HCT116 (cell line): Measurements from ENCODE around the gene KLK15. TPM values are rescaled to one million over a fixed set of nuclear protein-coding genes. Genes with fewer than 3 reads are reported as not detected.

Experiments
- ATAC-seq: fragments of 200-7000 bp; cut with Tn5 transposase; 2 replicates; pipeline ENCODE4 v1.9.1; 2020; ENCODE audit warnings: mild to moderate bottlenecking, moderate library complexity
- BruUV-seq: library from RNA; stranded (reverse); fragments of 400-500 nt; replicated peaks from 2 replicates; lab custom pipeline; 2021; lab: Mats Ljungman, UMichigan
- CTCF ChIA-PET: fragments of 300-600 bp; sonication (Branson Sonifier 250); formaldehyde crosslinking; loops from one replicate; lab custom pipeline; 2021; ENCODE audit warnings: antibody characterized with exemption; lab: Charles Lee
- POLR2A ChIA-PET: fragments of 300-600, 350-600 bp; sonication (Branson Sonifier 250); formaldehyde crosslinking; loops from one replicate; lab custom pipeline; 2021; ENCODE audit warnings: antibody characterized with exemption; lab: Charles Lee
- RAD21 ChIA-PET, 2 experiments: fragments of 300-600 bp; sonication (Branson Sonifier 250); formaldehyde crosslinking; loops; one replicate each; lab custom pipeline; 2023; ENCODE audit warnings: low total read pairs in 2 of 2; ENCODE audit not compliant: uncharacterized antibody in 2 of 2, unreplicated experiment in 2 of 2, low non-redundant PET in 1 of 2; lab: Charles Lee
- DNase-seq: peaks from one replicate; pipeline ENCODE4 v3.0.0-alpha.2; 2010; ENCODE audit warnings: low read depth, low spot score
- H2AFZ ChIP-seq: fragments of 200-600 bp; shearing (Covaris generic), sonication (generic); 2 replicates; pipeline ENCODE4 v1.6.1; 2017; ENCODE audit warnings: low read depth, mixed run types, mixed read lengths, antibody characterized with exemption, low read length; ENCODE audit not compliant: poor library complexity, severe bottlenecking
- H3K27ac ChIP-seq: 2 replicates; pipeline ENCODE4 v1.5.1; 2012; ENCODE audit warnings: low read depth, low read length
- H3K27me3 ChIP-seq: fragments of 200-600 bp; sonication (generic); 2 replicates; pipeline ENCODE4 v1.6.1; 2016; ENCODE audit warnings: mixed run types, low read length, mixed read lengths; ENCODE audit not compliant: insufficient read depth
- H3K36me3 ChIP-seq, 2 experiments: fragments of 200-500 bp in 1 of 2; fragments of 200-600 bp in 1 of 2; sonication (Bioruptor generic) in 1 of 2; sonication (generic) in 1 of 2; 2 replicates each; pipeline versions ENCODE4 v1.5.1 to v1.6.1; 2014 to 2016; ENCODE audit warnings: low read length in 2 of 2, inconsistent platforms in 1 of 2, mixed read lengths in 1 of 2, mixed run types in 1 of 2; ENCODE audit not compliant: insufficient read depth in 2 of 2, control insufficient read depth in 1 of 2
- H3K4me1 ChIP-seq, 2 experiments: fragments of 200-600 bp in 1 of 2; sonication (generic) in 1 of 2; 2 replicates each; pipeline versions ENCODE4 v1.5.1 to v1.6.1; 2012 to 2017; ENCODE audit warnings: low read length in 2 of 2, inconsistent platforms in 1 of 2, mild to moderate bottlenecking in 1 of 2, mixed read lengths in 1 of 2, mixed run types in 1 of 2, moderate library complexity in 1 of 2; ENCODE audit not compliant: insufficient read depth in 2 of 2, control insufficient read depth in 1 of 2
- H3K4me2 ChIP-seq: fragments of 200-600 bp; sonication (generic); 2 replicates; pipeline ENCODE4 v1.6.1; 2017; ENCODE audit warnings: mixed run types, low read length, mixed read lengths
- H3K4me3 ChIP-seq, 2 experiments: fragments of 200-600 bp in 1 of 2; sonication (generic) in 1 of 2; replicated peaks in 1 of 2; 2 replicates each; pipeline ENCODE4 v1.5.1; 2011 to 2016; ENCODE audit warnings: low read length in 2 of 2, control low read depth in 1 of 2, low read depth in 1 of 2, mild to moderate bottlenecking in 1 of 2, mixed read lengths in 1 of 2, mixed run types in 1 of 2
- H3K79me2 ChIP-seq: fragments of 200-600 bp; sonication (generic); 2 replicates; pipeline ENCODE4 v1.6.1; 2017; ENCODE audit warnings: mild to moderate bottlenecking, mixed run types, low read length, moderate library complexity, mixed read lengths; ENCODE audit not compliant: insufficient read depth
- H3K9ac ChIP-seq: fragments of 200-600 bp; sonication (generic); 2 replicates; pipeline ENCODE4 v1.6.1; 2016; ENCODE audit warnings: low read length, mixed read lengths
- H3K9me2 ChIP-seq: fragments of 200-600 bp; sonication (generic), shearing (Covaris generic); 2 replicates; pipeline ENCODE4 v1.6.1; 2017; ENCODE audit warnings: mixed run types, mild to moderate bottlenecking, moderate library complexity; ENCODE audit not compliant: insufficient read depth
- H3K9me3 ChIP-seq, 2 experiments: fragments of 200-500 bp in 1 of 2; fragments of 200-600 bp in 1 of 2; sonication (Bioruptor generic) in 1 of 2; sonication (generic) in 1 of 2; 2 replicates each; pipeline ENCODE4 v1.6.1; 2014 to 2017; ENCODE audit warnings: low read length in 2 of 2, mixed read lengths in 2 of 2, inconsistent platforms in 1 of 2, low read depth in 1 of 2, mild to moderate bottlenecking in 1 of 2, mixed run types in 1 of 2, moderate library complexity in 1 of 2; ENCODE audit not compliant: control insufficient read depth in 1 of 2, insufficient read depth in 1 of 2
- H4K20me1 ChIP-seq: fragments of 200-600 bp; sonication (generic), shearing (Covaris generic); 2 replicates; pipeline ENCODE4 v1.6.1; 2017; ENCODE audit warnings: mixed run types, mild to moderate bottlenecking, moderate library complexity; ENCODE audit not compliant: insufficient read depth
- ATF3 ChIP-seq: IDR thresholded peaks from 2 replicates; pipeline ENCODE4 v1.6.1; 2012
- CEBPB ChIP-seq: IDR thresholded peaks from 2 replicates; pipeline ENCODE4 v1.6.1; 2012; ENCODE audit warnings: low read depth
- EZH2phosphoT487 ChIP-seq: fragments of 200-600 bp; IDR thresholded peaks from 2 replicates; pipeline ENCODE4 v1.6.1; 2018; ENCODE audit warnings: antibody characterized with exemption, borderline replicate concordance
- JUND ChIP-seq: IDR thresholded peaks from 2 replicates; pipeline ENCODE4 v1.6.1; 2012
- POLR2A ChIP-seq: IDR thresholded peaks from 2 replicates; pipeline ENCODE4 v1.7.0; 2011; ENCODE audit warnings: borderline replicate concordance; ENCODE audit not compliant: insufficient read depth, insufficient read length; ENCODE audit errors: extremely low read depth
- POLR2AphosphoS5 ChIP-seq: IDR thresholded peaks from 2 replicates; pipeline ENCODE4 v1.6.1; 2011; ENCODE audit warnings: mild to moderate bottlenecking, low read depth, low read length, moderate library complexity
- RAD21 ChIP-seq: IDR thresholded peaks from 2 replicates; pipeline ENCODE4 v1.6.1; 2012; ENCODE audit warnings: low read depth, mild to moderate bottlenecking
- REST ChIP-seq: IDR thresholded peaks from 2 replicates; pipeline ENCODE4 v1.6.1; 2012; ENCODE audit warnings: low read depth
- SP1 ChIP-seq: IDR thresholded peaks from 2 replicates; pipeline ENCODE4 v1.6.1; 2012; ENCODE audit warnings: low read depth
- TCF7L2 ChIP-seq: IDR thresholded peaks from 2 replicates; pipeline ENCODE4 v1.7.0; 2011; ENCODE audit warnings: borderline replicate concordance, inconsistent platforms; ENCODE audit not compliant: insufficient read depth, insufficient read length; ENCODE audit errors: extremely low read depth
- ZBTB33 ChIP-seq: IDR thresholded peaks from 2 replicates; pipeline ENCODE4 v1.6.1; 2011; ENCODE audit warnings: mild to moderate bottlenecking, low read length, moderate library complexity; ENCODE audit not compliant: insufficient replicate concordance; ENCODE audit errors: extremely low read depth
- ZFX ChIP-seq: fragments of 450-650 bp; IDR thresholded peaks from 2 replicates; pipeline ENCODE4 v1.6.1; 2017
- intact Hi-C: fragments of 100-400 bp; cut with micrococcal nuclease; formaldehyde crosslinking; loops from 2 replicates; pipeline ENCODE4 v1.10.0; 2022
- total RNA-seq: library from RNA; stranded (reverse); gene quantifications from one replicate; pipeline ENCODE4 v1.2.1, GENCODE V29; 2021; ENCODE audit not compliant: unreplicated experiment

KLK15 gene
- total RNA-seq, 1 experiment from 2014 or later, result not detected

GRCh38 chr19:50821248-50821612 is 12.1 kb downstream of the KLK15 start:
- intact Hi-C loops, result no loop called here
- H3K4me2 ChIP-seq, result peak overlapping the region; percentile 76
- ChIA-PET RAD21 (no interaction called here), POLR2A (interaction anchor here (1.8 kb wide), 1 partner anchor 17 kb away, joined by 12 read pairs; no protein-coding TSS in a partner anchor), CTCF (no interaction called here)
- no peaks in the 10 kb centered on the region for H3K36me3 ChIP-seq
- H3K27me3 ChIP-seq, result no peaks in the 10 kb centered on the region
- H3K79me2 ChIP-seq, result no peaks in the 10 kb centered on the region
- TF ChIP-seq JUND, result no peak
- no peak for TF ChIP-seq POLR2A
- TF ChIP-seq REST, result no peak
- TF ChIP-seq CEBPB, result no peak
- TF ChIP-seq POLR2AphosphoS5, result no peak
- no peak for TF ChIP-seq ATF3
- TF ChIP-seq SP1, result no peak
- TF ChIP-seq TCF7L2, result no peak
- no peak for TF ChIP-seq EZH2phosphoT487
- no peak for TF ChIP-seq RAD21
- no peak for TF ChIP-seq ZBTB33
- TF ChIP-seq ZFX, result no peak
- no peaks in the 10 kb centered on the region for H3K9me3 ChIP-seq
- peak overlapping the region in 1 of 2 experiments; percentile 25; a peak in 1 of 4 replicates for H3K4me3 ChIP-seq
- DNase-seq, result no peak
- peak overlapping the region; percentile 30; the same call in 1 of the 2 replicates for H3K9ac ChIP-seq
- H3K4me1 ChIP-seq, result peaks cover 24 to 52% of the 10 kb centered on the region in 2 experiments
- peak overlapping the region; percentile 92 for H2AFZ ChIP-seq
- no peaks in the 10 kb centered on the region for H3K9me2 ChIP-seq
- BruUV-seq, result no TSS peak
- no peak for ATAC-seq
- no peak overlapping the region; the same call in 1 of the 2 replicates for H3K27ac ChIP-seq
- H4K20me1 ChIP-seq, result no peaks in the 10 kb centered on the region
